HG03442 (cell line): ENCODE data around the gene IQGAP1.
"Not testable (repeated sequence)": the region's sequence is repeated elsewhere in the genome, so short reads cannot be mapped to it uniquely, and the experiment has no call there.

Source experiments
- ATAC-seq: cut with Tn5 transposase; IDR thresholded peaks from one replicate; pipeline ENCODE4 v1.9.1; 2021; ENCODE audit warnings: mild to moderate bottlenecking, moderate library complexity; ENCODE audit not compliant: unreplicated experiment

The IQGAP1 gene

DNA sequence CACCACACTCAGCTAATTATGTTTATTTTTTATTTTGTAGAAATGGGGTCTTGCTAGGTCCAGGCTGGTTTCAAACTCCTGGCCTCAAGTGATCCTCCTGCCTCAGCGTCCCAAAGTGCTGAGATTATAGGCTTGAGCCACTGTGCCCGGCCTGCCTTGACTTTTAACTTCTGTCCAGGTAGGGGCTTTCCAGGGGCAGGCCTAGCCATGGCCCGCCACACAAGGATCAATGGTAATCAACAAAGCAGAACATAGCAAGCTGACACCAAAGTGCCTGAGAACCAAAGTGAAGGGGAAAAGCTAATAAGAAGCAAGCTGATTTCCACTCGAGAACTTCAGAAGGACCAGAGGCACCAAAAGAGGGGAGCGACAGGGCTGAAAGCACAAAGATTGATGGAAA lies 132.3 kb downstream of the IQGAP1 start:
- no peak for ATAC-seq

DNA sequence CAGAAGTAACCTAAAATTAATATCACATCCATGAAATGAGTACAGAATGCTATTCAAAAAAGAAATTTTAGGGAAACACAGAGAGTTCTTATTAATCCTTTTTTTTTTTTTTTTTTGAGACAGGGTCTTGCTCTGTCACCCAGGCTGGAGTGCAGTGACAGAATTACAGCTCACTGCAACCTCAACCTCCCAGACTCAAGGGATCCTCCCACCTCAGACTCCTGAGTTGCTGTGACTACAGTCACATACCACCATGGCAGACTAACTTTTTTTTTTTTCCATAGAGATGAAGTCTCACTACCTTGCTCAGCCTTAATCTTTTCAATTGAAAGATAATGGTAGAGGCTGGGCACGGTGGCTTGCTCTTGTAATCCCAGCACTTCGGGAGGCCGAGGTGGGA lies 135.3 kb downstream of the IQGAP1 start:
- no peak for ATAC-seq

DNA sequence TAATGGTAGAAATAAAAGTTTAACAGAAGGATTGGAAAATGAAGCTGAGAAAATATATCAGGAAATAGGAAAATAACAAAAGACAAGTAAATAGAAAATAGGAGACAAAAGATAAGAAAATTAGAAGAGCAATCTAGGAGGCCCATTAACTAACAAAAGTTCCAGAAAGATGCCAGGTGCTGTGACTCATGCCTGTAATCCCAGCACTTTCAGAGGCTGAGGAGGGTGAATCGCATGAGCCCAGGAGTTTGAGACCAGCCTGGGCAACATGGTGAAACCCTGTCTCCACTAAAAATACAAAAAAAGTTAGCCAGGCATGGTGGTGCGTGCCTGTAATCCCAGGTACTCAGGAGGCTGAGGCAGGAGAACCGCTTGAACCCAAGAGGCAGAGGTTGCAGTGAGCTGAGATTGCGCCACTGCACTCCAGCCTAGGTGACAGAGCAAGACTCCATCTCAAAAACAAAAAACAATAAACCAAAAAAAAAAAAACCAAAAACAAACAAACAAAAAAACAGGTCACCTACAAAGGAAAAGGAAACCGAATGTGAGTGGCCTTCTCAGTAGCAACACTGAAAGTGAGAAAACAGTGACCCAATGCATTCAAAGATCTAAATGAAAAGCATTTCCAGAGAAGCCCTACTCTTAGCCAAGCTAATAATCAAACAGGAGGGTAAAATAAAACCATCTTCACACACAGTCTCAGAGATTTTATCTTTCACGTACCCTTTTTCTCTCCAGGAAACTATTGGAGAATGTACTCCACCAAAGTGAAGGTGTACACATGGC lies 136.2 kb downstream of the IQGAP1 start:
- ATAC-seq: not testable (repeated sequence)

DNA sequence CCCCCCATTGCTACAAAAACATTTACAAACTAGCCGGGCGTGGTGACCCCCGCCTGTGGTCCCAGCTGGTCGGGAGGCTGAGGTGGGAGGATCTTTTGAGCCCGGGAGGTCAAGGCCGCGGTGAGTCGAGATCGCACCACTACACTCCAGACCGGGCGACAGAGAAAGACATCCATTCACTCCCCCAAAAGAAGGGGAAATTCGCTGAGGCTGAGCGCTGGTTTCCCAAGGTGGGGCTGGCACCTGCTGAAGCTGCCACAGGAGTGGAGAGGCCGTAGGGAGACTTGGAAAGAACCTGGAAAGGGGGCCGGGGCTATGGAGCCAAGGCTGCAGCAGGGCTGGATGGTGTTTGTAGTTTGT lies 140.9 kb downstream of the IQGAP1 start:
- ATAC-seq: no peak

DNA sequence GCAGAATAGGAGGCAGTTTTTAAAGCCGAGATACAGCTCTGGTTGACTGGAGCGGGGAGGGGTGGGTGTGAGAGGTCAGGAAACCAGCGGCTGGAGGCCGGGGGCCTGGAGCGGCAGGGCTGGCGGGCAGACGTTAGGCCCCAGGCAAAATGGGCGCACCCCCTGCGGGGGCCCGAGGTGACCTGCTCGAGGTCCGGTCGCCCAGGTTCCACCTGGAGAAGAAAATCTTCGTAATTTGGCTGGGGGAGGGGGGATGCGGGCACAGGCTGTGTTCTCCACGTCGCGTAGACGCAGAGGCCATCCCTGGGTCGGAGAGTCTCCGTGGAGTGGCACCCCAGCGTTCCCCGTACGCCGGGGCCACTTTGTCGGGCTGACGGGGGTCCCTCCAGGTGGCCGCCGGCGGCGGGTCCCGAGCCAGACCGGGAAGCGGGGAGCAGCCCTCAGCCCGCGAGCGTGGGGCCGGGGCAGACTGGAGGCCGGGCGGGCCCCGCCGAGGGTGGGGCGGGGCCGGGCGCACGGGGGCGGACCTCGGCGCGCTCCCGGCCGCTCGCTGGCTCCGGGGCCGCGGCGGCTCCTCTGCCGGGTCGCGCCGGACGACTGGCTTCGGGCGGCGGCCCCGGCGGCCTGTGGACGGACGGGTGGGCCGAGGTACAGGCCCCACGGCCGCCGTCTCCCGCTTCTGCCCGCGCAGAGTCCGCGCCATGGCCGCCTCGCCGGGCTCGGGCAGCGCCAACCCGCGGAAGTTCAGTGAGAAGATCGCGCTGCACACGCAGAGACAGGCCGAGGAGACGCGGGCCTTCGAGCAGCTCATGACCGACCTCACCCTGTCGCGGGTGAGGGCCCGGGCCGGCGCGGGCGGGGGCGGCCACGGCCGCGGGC lies 141.6 kb downstream of the IQGAP1 start, which contains the start of gene CRTC3:
Gene CRTC3 (plus strand): TSS at position 553 of the 879 bp plus-strand sequence. CDS start 149 bp downstream, at position 702.
- peak; percentile 62 for ATAC-seq

DNA sequence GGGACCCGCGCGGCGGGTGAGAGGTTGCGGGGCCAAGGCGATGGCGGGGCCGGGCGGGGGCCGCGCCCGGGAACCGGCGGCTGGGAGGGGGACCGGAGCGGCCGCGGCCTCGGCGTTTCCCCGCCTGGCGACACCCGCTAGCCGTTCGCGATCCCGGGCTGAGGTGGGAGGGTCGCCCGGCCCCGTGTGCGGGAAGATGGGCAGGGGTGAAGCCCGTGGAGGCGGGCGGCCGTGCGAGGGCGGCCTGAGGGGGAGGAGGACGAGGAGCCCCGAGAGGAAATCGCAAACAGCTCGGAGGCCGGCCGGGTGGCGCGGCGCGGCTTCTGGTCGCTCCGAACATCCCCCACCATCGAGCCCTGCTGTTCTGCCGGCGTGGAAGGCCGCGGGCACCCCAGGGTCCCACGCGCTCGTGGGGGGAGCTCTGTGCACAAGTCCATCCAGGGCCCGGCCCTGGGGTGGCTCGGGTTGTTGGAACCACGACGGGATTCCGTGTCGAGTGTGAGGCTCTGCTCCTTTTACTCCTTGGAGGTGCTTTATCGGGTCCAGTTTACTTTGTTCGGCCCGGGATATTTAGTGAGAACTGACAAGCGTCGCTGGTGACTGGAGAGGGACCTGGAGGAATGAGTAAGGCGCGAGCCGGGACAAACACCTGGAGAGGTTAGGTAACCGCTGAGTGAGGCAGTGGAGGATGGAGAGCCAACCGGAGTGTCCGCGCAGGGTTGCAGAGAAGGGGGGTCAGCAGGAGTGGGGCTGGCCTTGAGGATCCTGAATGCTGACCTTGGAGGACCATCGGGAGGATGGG lies 142.4 kb downstream of the IQGAP1 start:
- ATAC-seq: peak; percentile 37

DNA sequence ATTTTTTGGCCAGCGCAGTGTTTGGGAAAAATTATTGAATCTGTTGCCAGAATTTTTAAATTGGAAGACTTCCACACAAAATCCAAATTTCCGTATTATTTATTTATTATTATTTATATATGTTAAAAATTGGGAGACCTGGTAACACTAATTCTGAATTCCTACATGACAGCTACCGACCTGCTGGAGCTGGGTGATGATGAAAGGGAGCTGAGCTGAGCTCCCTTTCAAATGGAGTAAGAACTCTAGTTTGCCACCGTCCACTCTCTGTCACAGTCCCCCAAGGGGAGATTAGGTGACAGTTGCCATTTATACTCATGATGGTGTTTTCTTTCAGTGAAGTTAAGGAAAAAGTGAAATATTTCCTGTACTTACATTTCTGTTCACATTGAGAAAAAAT lies 143.1 kb downstream of the IQGAP1 start:
- no peak for ATAC-seq

DNA sequence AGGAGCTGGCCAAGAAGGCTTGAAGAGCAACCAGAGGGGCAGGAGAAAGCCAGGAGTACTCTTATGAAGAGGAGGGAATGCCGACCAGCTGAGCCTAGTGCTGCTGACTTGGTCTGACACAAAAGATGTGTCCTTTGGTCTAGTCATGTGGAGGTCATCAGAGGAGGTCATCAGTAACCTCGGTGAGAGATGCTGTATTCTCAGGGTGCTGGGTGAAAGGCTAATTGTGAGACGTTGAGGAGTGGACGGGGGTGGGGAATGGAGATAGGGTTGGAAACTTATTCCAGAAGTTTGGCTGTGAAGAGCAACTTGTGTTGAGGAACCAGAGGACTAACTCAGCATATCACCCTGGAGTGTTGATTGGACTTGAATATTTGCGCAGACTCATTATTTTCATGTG lies 147.2 kb downstream of the IQGAP1 start:
- no peak for ATAC-seq

DNA sequence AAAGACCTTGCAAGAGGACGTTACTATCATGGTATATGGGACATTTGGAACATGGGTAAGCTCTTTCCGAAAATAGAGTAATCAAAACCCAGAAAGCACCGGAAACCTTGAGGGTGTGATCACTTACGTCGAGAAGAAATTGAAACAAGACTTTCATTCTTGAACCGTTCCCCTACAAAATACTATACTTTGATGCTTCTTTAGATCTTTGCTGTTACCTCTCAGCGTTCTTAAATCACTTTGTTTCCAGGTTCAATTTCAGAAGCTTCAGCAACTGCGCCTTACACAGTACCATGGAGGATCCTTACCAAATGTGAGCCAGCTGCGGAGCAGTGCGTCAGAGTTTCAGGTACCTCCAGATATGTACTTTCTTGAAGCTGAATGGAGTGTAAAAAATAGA lies 151.7 kb downstream of the IQGAP1 start:
- no peak for ATAC-seq

DNA sequence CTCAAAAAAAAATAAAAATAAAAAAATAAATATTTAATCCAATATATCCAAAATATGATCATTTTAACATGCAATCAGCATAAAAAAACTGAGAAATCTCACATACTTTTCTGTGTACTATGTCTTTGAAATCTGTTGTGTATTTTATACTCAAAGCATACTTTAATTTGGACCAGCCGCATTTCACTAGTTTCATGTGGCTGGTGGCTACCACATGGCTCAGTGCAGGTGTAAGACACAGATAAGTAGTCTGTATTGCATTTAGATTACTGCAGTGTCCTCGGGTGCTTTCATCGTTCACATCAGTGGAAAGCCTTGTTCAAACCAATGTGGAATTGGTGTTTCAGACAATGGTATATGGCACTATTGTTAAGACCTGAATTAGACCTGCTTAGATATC lies 152.7 kb downstream of the IQGAP1 start:
- no peak for ATAC-seq

DNA sequence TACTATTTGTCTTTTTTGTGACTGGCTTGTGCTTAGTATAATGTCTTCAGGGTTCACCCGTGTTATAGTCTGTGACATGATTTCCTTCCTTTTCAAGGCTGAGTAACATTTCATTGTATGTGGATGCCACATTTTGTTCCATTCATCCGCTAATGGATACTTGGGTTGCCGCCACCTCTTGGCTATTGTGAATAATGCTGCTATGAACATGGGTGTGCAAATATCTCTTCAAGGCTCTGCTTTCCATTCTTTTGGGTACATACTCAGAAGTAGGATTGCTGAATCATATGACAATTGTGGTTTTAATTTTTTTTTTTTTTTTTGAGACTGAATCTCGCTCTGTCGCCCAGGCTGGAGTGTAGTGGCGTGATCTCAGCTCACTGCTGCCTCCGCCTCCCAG lies 157.1 kb downstream of the IQGAP1 start:
- no peak for ATAC-seq

DNA sequence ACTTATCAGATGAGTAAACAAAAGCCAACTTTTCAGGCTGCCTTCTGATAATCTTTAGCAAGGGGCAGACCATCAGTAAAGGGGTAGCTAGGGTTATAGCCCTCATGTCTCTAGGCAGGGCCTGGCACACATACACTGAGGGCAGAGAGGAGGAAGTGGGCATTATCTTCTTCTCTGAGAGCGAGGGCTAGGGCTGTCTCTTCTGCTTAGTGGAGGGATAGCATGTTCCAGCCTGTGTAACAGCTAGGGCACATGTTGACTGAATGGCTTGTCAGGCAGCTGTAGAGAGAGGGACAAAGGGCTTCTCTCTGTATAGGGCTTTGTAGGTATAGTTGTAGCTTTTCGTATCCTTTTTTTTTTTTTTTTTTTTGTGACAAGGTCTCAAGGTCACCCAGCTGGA lies 159.5 kb downstream of the IQGAP1 start:
- ATAC-seq: no peak

DNA sequence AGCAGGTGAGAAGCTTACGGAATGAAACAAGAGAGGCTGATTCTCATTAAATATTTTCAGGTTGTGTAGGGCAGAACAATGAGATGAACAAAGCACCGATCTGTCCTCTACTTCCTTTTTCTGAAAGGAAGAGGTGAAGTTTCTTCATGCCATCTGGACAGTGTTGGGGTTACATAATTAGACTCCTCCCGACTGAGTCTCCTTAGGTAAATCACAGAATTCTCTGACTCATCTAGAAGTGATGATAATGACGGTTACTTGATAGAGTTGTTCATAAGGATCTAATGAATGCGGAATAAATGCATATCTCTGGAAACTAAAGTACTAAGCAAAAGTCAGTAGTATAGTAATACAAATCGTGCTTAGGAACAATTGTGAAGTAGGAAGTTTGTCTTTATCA lies 162.9 kb downstream of the IQGAP1 start:
- ATAC-seq: peak; percentile 62
